Adipocyte (in vitro differentiated cells): Measurements from ENCODE around the gene TCHH.
A peak's percentile ranks its signal among the peaks of the same experiment; 100 is the strongest.

ENCODE experiments used
- DNase-seq: peaks from one replicate; pipeline ENCODE4 v3.0.0-alpha.2; 2015; ENCODE audit warnings: low read depth
- H3K27me3 ChIP-seq: replicated peaks from 2 replicates; pipeline ENCODE4 v1.7.0; 2013; ENCODE audit warnings: mild to moderate bottlenecking, low read length, moderate library complexity; ENCODE audit not compliant: control insufficient read depth, insufficient read depth
- H3K36me3 ChIP-seq: 2 replicates; pipeline ENCODE4 v1.7.0; 2013; ENCODE audit warnings: low read length, mild to moderate bottlenecking, moderate library complexity; ENCODE audit not compliant: control insufficient read depth, insufficient read depth, severe bottlenecking
- H3K4me1 ChIP-seq: 2 replicates; pipeline ENCODE4 v1.7.0; 2013; ENCODE audit warnings: mild to moderate bottlenecking, low read length, moderate library complexity; ENCODE audit not compliant: control insufficient read depth, insufficient read depth
- H3K4me3 ChIP-seq: 2 replicates; pipeline ENCODE4 v1.7.0; 2013; ENCODE audit warnings: mild to moderate bottlenecking, low read length, moderate library complexity
- H3K9ac ChIP-seq: 2 replicates; pipeline ENCODE4 v1.7.0; 2013; ENCODE audit warnings: mild to moderate bottlenecking, low read length, moderate library complexity
- H3K9me3 ChIP-seq: 2 replicates; pipeline ENCODE4 v1.7.0; 2013; ENCODE audit warnings: mild to moderate bottlenecking, low read length, moderate library complexity; ENCODE audit not compliant: control insufficient read depth

Gene TCHH, protein sequence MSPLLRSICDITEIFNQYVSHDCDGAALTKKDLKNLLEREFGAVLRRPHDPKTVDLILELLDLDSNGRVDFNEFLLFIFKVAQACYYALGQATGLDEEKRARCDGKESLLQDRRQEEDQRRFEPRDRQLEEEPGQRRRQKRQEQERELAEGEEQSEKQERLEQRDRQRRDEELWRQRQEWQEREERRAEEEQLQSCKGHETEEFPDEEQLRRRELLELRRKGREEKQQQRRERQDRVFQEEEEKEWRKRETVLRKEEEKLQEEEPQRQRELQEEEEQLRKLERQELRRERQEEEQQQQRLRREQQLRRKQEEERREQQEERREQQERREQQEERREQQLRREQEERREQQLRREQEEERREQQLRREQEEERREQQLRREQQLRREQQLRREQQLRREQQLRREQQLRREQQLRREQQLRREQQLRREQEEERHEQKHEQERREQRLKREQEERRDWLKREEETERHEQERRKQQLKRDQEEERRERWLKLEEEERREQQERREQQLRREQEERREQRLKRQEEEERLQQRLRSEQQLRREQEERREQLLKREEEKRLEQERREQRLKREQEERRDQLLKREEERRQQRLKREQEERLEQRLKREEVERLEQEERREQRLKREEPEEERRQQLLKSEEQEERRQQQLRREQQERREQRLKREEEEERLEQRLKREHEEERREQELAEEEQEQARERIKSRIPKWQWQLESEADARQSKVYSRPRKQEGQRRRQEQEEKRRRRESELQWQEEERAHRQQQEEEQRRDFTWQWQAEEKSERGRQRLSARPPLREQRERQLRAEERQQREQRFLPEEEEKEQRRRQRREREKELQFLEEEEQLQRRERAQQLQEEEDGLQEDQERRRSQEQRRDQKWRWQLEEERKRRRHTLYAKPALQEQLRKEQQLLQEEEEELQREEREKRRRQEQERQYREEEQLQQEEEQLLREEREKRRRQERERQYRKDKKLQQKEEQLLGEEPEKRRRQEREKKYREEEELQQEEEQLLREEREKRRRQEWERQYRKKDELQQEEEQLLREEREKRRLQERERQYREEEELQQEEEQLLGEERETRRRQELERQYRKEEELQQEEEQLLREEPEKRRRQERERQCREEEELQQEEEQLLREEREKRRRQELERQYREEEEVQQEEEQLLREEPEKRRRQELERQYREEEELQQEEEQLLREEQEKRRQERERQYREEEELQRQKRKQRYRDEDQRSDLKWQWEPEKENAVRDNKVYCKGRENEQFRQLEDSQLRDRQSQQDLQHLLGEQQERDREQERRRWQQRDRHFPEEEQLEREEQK (N-terminal part only)

DNA sequence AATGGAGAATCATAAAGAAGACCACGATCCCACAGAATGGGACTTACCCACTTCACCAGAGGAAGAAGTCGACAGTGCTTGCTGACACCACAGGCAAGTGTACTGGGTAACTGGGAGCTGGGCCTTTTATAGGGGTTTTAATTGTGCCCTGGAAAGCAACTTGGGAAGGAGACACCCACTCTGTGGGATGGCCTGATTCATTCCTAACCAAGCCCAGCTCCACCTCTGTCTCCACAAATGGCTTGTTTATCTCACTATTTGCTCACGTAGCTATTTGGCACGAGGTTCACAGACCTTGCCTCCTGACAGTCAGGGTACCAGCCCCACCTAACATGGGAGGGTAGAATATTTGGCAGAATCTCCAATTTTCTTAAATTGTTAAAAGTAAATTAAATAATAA lies at the start of gene TCHH:
Gene TCHH, minus strand, starts transcription at position 101 of the 400 bp plus-strand sequence. CDS start 1,364 bp downstream, outside the sequence.
- Histone ChIP-seq H3K9ac (no peak within 1 kb of the TSS), H3K27me3 (peaks cover 58% of the 10 kb centered on the region), H3K9me3 (no peaks in the 10 kb centered on the region), H3K36me3 (no peaks in the 10 kb centered on the region), H3K4me1 (peaks cover 20% of the 10 kb centered on the region), H3K4me3 (no peak within 1 kb of the TSS)
- DNase-seq = no peak

DNA sequence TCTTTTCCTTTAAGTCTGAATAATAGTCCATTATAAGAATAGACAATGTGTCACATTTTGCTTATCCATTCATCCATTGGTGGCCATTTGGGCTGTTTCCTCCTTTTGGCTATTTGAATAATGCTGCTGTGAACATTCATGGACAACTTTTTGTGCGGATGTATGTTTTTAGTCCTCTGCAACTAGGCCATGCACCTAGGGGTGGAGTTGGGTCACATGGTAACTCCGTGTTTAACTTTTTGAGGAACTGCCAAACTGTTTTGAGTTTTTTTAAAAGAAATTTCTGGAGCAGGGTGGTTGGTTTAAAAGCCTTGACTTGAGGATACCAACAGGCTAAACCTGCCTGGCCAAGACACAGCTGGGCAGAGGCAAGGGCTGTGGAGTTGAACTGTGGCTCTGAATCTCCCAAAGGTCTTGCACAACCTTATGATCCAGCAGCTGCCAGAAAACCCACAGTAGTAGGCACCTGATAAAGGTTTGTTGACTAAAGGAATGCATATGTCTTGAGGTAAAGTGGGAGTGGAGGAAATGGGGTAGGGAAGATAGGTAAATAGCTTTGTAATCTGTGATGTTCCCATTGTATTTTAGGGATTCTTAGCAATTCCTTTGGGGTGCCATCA lies 49.4 kb upstream of the TCHH start:
- DNase-seq = no peak
- peaks cover 32% of the 10 kb centered on the region for H3K4me1 ChIP-seq
- H3K36me3 ChIP-seq = no peaks in the 10 kb centered on the region
- no peak overlapping the region for H3K4me3 ChIP-seq
- H3K27me3 ChIP-seq = no peaks in the 10 kb centered on the region
- H3K9me3 ChIP-seq = no peaks in the 10 kb centered on the region
- H3K9ac ChIP-seq = no peak overlapping the region

DNA sequence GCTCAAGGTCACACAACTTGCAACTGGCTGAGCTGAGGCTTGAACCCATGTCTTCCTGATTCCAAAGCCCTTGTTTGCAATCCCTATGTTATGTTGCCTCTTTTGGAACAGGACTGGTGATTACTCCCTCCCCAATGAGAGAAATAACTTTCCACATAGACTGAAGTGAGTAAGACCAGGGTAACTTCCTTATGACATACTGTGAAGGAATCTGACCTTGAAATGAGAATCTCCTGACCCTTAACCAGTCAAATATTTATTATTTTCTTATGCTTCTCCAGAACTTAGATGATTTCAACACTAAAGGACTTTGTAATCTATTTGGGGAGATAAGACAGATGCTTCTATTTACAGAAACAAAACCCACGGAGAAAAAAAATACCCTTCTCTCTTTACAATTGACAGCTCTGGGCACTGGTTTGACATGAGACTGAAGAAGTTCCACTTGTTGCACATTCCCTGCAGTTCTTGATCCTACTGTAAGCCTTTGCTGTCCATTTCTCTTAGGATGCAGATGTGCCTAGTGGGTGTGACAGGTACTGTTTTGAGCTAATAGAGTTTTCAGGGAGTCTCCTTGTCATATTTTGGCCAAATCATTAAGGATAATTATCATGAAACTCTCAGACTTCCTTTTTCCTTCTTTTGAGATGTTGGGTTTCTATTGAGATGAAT lies 47.7 kb upstream of the TCHH start:
- Histone ChIP-seq H3K27me3 (no peaks in the 10 kb centered on the region), H3K36me3 (no peaks in the 10 kb centered on the region), H3K4me3 (no peak overlapping the region), H3K9me3 (no peaks in the 10 kb centered on the region), H3K9ac (no peak overlapping the region), H3K4me1 (peaks cover 31% of the 10 kb centered on the region)
- peak; percentile 30 for DNase-seq

DNA sequence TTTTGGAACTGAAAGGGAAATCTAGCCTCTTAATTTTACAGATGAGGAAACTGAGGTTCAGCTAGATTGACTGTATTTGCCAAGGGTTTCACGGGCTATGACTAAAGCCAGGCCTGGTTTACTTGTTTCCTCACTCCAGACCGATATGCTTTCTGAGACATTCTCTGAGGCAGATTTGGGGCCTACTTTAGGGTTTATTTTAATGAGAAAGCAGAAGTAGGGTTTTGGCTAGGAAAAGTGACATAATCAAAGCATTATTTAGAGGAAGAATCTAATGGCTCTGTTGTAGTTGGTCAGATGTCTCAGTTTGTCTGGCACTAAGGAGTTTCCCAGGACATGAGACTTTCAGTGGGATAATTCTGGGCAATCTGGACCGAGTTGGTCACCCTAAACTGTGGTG lies 45.3 kb upstream of the TCHH start:
- no peak for DNase-seq
- Histone ChIP-seq H3K4me3 (no peak overlapping the region), H3K9me3 (no peaks in the 10 kb centered on the region), H3K9ac (no peak overlapping the region), H3K27me3 (peaks cover 4% of the 10 kb centered on the region), H3K36me3 (no peaks in the 10 kb centered on the region), H3K4me1 (peaks cover 21% of the 10 kb centered on the region)

DNA sequence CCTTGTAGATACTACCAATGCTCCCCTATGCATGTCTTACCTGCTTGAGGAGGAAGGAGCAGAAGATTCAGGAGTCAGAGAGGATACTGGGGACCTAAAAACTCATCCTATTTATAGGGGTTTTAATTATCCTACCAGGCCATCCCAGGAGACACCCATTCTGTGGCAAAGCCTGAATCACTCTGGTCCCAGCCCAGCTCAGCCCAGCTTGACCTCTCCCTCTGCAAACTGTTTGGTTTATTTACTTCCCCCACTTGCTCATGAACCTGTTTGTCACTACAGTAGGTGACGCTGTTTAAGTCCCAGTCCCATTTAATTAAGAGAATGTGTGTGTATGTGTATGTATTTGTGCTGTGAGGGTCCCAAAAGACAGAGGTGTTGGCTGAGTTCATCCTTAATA lies 43.9 kb upstream of the TCHH start, which contains the start of gene RPTN:
Gene RPTN, minus strand, starts transcription at position 85 of the 400 bp plus-strand sequence. CDS start 1,339 bp downstream, outside the sequence.
- Histone ChIP-seq H3K27me3 (peaks cover 4% of the 10 kb centered on the region), H3K4me3 (no peak within 1 kb of the TSS), H3K36me3 (no peaks in the 10 kb centered on the region), H3K4me1 (peaks cover 21% of the 10 kb centered on the region), H3K9ac (no peak within 1 kb of the TSS), H3K9me3 (no peaks in the 10 kb centered on the region)
- no peak for DNase-seq

DNA sequence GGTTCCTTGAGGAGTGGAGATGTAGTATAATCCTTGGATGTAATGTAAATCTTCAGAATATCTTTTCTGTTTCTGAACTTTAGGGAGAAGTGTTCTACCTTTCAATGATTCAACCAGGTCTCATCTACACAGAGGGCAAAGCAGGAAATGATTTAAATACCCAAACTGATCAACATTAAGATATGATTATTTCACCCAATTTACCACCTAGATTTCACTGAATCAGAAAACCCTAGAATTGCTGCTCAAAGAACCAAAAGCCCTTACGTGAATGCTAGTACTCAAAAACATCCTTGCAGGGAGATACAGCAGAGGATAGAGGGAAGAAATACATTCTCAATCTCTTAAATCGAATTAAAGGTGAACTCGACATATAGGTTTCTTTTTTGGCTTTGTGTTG lies 38.8 kb upstream of the TCHH start:
- no peak for DNase-seq
- Histone ChIP-seq H3K4me3 (no peak overlapping the region), H3K9ac (no peak overlapping the region), H3K27me3 (peaks cover 4% of the 10 kb centered on the region), H3K36me3 (no peaks in the 10 kb centered on the region), H3K4me1 (peaks cover 2% of the 10 kb centered on the region), H3K9me3 (no peaks in the 10 kb centered on the region)

DNA sequence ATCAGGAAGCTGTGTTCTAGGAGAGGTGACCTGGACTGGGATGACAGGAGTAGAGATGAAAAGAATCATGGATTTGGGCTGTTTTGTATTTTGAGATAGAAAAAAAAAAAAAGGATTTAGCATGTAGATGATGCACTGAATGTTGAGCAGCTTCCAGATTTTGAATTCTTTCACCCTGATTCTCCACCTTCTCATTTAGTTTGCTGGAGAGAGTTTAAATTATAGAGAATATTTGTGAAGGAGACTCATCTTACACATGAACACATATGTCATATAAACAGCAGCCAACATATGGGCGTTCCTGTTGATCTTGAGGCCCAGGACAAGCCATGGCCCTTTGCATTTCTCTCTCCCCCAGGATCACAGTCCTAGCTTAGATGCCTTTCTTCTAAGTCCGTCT lies 36.4 kb upstream of the TCHH start:
- Histone ChIP-seq H3K4me1 (no peaks in the 10 kb centered on the region), H3K9ac (no peak overlapping the region), H3K4me3 (no peak overlapping the region), H3K9me3 (peaks cover 12% of the 10 kb centered on the region), H3K27me3 (no peaks in the 10 kb centered on the region), H3K36me3 (no peaks in the 10 kb centered on the region)
- no peak for DNase-seq

DNA sequence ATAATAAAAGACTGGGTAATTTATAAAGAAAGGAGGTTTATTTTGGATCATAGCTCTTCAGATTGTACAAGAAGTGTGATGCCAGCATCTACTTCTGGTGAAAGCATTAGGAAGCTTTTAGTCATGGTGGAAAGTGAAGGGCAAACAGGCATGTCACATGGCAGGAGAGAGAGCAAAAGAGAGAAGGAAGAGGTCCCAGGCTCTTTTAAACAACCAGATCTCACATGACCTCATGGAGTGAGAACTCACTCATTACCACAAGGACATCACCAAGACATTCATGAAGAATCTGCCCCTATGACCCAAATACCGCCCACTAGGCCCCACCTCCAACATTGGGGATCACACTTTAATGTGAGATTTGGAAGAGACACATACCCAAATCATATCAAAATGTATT lies 33.7 kb upstream of the TCHH start:
- no peak overlapping the region for H3K4me3 ChIP-seq
- peaks cover 13% of the 10 kb centered on the region for H3K9me3 ChIP-seq

DNA sequence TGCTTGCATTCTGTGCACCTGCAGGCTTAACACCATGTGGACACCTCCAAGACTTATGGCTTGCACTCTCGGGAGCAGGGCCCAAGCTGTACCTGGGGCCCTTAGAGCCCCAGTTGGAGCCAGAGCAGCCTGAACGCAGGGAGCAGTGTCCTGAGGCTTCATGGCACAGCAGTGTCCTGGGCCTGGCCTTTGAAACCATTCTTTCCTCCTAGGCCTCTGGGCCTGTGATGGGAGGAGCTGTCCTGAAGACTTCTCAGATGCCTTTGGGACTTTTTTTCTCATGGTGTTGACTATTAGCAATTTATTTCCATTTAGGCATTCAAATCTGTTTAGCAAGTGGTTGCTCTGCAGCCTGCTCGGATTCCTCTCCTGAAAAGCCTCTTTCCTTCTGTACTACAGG lies 32.8 kb upstream of the TCHH start:
- H3K9ac ChIP-seq = no peak overlapping the region
- no peaks in the 10 kb centered on the region for H3K4me1 ChIP-seq
- H3K36me3 ChIP-seq = no peaks in the 10 kb centered on the region
- no peak overlapping the region for H3K4me3 ChIP-seq
- H3K27me3 ChIP-seq = no peaks in the 10 kb centered on the region
- peaks cover 13% of the 10 kb centered on the region for H3K9me3 ChIP-seq
- DNase-seq = no peak

More for the DNA sequence above, 33.7 kb upstream of the TCHH start:
- H3K4me1 ChIP-seq = no peaks in the 10 kb centered on the region
- no peak overlapping the region for H3K9ac ChIP-seq
- H3K27me3 ChIP-seq = no peaks in the 10 kb centered on the region
- DNase-seq = no peak
- no peaks in the 10 kb centered on the region for H3K36me3 ChIP-seq

DNA sequence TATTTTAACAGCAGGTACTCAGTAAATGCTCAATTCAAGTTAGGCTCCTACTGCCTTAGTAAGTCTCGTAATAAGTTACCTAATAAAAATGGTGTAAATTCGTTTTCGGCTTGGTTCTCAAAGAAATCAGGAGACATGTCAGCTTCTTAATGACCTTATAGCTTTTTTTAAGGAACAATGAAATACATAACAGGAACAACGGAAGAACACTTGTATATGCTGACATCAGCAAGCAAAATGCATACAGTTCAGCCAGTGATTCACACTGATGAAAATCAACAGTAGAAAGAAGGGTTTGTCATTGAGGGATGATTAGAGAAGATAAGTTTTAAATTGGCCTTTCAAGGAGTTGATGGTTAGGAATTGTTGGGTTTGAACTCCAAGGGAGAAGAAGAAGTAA lies 30.5 kb upstream of the TCHH start:
- peaks cover 2% of the 10 kb centered on the region for H3K27me3 ChIP-seq
- no peaks in the 10 kb centered on the region for H3K4me1 ChIP-seq
- no peak overlapping the region for H3K9ac ChIP-seq
- H3K9me3 ChIP-seq = peaks cover 13% of the 10 kb centered on the region
- no peak overlapping the region for H3K4me3 ChIP-seq
- no peaks in the 10 kb centered on the region for H3K36me3 ChIP-seq
- no peak for DNase-seq
